ENCODE results near the gene EPB41. TPM values are rescaled to one million over a fixed set of nuclear protein-coding genes. Genes with fewer than 3 reads are reported as not detected.
"Not testable (repeated sequence)": the region's sequence is repeated elsewhere in the genome, so short reads cannot be mapped to it uniquely, and the experiment has no call there.

The EPB41 gene
- total RNA-seq, 1 experiment from 2014 or later = 20.2 TPM

GRCh38 chr1:28954126-28954726, 39.9 kb downstream of the EPB41 start:
- Histone ChIP-seq H3K27me3 (ENCODE audit: control insufficient read depth, insufficient read depth, low read length) (no peaks in the 10 kb centered on the region), H3K27ac (ENCODE audit: low read length) (no peak overlapping the region), H3K36me3 (ENCODE audit: control insufficient read depth, insufficient read depth, low read length) (no peaks in the 10 kb centered on the region), H3K4me1 (ENCODE audit: control insufficient read depth, insufficient read depth, low read length) (no peaks in the 10 kb centered on the region; the same call in 1 of the 2 replicates), H3K4me3 (ENCODE audit: low read depth in 2 of 2, low read length in 2 of 2) (no peak overlapping the region), H3K9me3 (ENCODE audit: control insufficient read depth, insufficient read depth, low read depth, low read length) (no peaks in the 10 kb centered on the region)
- in situ Hi-C loops (cut with HindIII; ENCODE audit: low pct_unique_long_range_greater_than_20kb, low sequenced_read_pairs) = no loop called here
- BruUV-seq (replicated peaks) = no TSS peak
- TF ChIP-seq, protein P1, sequence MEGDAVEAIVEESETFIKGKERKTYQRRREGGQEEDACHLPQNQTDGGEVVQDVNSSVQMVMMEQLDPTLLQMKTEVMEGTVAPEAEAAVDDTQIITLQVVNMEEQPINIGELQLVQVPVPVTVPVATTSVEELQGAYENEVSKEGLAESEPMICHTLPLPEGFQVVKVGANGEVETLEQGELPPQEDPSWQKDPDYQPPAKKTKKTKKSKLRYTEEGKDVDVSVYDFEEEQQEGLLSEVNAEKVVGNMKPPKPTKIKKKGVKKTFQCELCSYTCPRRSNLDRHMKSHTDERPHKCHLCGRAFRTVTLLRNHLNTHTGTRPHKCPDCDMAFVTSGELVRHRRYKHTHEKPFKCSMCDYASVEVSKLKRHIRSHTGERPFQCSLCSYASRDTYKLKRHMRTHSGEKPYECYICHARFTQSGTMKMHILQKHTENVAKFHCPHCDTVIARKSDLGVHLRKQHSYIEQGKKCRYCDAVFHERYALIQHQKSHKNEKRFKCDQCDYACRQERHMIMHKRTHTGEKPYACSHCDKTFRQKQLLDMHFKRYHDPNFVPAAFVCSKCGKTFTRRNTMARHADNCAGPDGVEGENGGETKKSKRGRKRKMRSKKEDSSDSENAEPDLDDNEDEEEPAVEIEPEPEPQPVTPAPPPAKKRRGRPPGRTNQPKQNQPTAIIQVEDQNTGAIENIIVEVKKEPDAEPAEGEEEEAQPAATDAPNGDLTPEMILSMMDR (IDR thresholded peaks at IDR 0.05) = no peak
- TF ChIP-seq, protein P2, sequence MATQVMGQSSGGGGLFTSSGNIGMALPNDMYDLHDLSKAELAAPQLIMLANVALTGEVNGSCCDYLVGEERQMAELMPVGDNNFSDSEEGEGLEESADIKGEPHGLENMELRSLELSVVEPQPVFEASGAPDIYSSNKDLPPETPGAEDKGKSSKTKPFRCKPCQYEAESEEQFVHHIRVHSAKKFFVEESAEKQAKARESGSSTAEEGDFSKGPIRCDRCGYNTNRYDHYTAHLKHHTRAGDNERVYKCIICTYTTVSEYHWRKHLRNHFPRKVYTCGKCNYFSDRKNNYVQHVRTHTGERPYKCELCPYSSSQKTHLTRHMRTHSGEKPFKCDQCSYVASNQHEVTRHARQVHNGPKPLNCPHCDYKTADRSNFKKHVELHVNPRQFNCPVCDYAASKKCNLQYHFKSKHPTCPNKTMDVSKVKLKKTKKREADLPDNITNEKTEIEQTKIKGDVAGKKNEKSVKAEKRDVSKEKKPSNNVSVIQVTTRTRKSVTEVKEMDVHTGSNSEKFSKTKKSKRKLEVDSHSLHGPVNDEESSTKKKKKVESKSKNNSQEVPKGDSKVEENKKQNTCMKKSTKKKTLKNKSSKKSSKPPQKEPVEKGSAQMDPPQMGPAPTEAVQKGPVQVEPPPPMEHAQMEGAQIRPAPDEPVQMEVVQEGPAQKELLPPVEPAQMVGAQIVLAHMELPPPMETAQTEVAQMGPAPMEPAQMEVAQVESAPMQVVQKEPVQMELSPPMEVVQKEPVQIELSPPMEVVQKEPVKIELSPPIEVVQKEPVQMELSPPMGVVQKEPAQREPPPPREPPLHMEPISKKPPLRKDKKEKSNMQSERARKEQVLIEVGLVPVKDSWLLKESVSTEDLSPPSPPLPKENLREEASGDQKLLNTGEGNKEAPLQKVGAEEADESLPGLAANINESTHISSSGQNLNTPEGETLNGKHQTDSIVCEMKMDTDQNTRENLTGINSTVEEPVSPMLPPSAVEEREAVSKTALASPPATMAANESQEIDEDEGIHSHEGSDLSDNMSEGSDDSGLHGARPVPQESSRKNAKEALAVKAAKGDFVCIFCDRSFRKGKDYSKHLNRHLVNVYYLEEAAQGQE (IDR thresholded peaks at IDR 0.05; ENCODE audit: insufficient read depth in 1 of 2, low read depth in 2 of 2, low read length in 1 of 2) = no peak
- TF ChIP-seq SIN3A (IDR thresholded peaks at IDR 0.05; ENCODE audit: borderline replicate concordance, insufficient read depth, low read depth, low read length) (no peak), POLR2AphosphoS5 (IDR thresholded peaks at IDR 0.05; ENCODE audit: low read depth, low read length) (no peak), TCF7L2 (IDR thresholded peaks at IDR 0.05; ENCODE audit: low read depth, low read length) (no peak)
- DNase-seq (ENCODE audit: low read depth, low spot score) (no peak), ATAC-seq (no peak)
- intact Hi-C loops (cut with micrococcal nuclease; ENCODE audit: unreplicated experiment) = no loop called here
- POLR2A ChIA-PET = no interaction called here
- CTCF ChIA-PET = no interaction called here

- peak; percentile 89 for TF ChIP-seq TCF7L2 (IDR thresholded peaks at IDR 0.05; ENCODE audit: low read depth, low read length)
- no peak for TF ChIP-seq SIN3A (IDR thresholded peaks at IDR 0.05; ENCODE audit: borderline replicate concordance, insufficient read depth, low read depth, low read length)
- no peak for TF ChIP-seq POLR2AphosphoS5 (IDR thresholded peaks at IDR 0.05; ENCODE audit: low read depth, low read length)
- TF ChIP-seq, protein P2 (IDR thresholded peaks at IDR 0.05; ENCODE audit: insufficient read depth in 1 of 2, low read depth in 2 of 2, low read length in 1 of 2) = no peak
- TF ChIP-seq, protein P1 (IDR thresholded peaks at IDR 0.05) = no peak
- no peaks in the 10 kb centered on the region for H3K27me3 ChIP-seq (ENCODE audit: control insufficient read depth, insufficient read depth, low read length)
- H3K36me3 ChIP-seq (ENCODE audit: control insufficient read depth, insufficient read depth, low read length) = no peaks in the 10 kb centered on the region
- no peak overlapping the region for H3K4me3 ChIP-seq (ENCODE audit: low read depth in 2 of 2, low read length in 2 of 2)
- H3K9me3 ChIP-seq (ENCODE audit: control insufficient read depth, insufficient read depth, low read depth, low read length) = no peaks in the 10 kb centered on the region
- ATAC-seq (peak; percentile 70), DNase-seq (ENCODE audit: low read depth, low spot score) (peak; percentile 45)
- BruUV-seq (replicated peaks) = no TSS peak
- no peaks in the 10 kb centered on the region; the same call in 1 of the 2 replicates for H3K4me1 ChIP-seq (ENCODE audit: control insufficient read depth, insufficient read depth, low read length)
- no peak overlapping the region for H3K27ac ChIP-seq (ENCODE audit: low read length)
- intact Hi-C loops (cut with micrococcal nuclease; ENCODE audit: unreplicated experiment) (no loop called here), in situ Hi-C loops (cut with HindIII; ENCODE audit: low pct_unique_long_range_greater_than_20kb, low sequenced_read_pairs) (no loop called here)
- ChIA-PET CTCF (no interaction called here), POLR2A (no interaction called here)
These were observed 41.7 kb downstream of the EPB41 start for GRCh38 chr1:28956038-28956464.

GRCh38 chr1:28962114-28962831, 47.9 kb downstream of the EPB41 start:
- CTCF ChIA-PET; BruUV-seq (replicated peaks): not testable (repeated sequence)
- POLR2A ChIA-PET = interaction anchor here (0.6 to 0.7 kb wide), 2 partner anchors 146 to 1799 kb away, joined by 4 to 12 read pairs; no protein-coding TSS in a partner anchor

More at GRCh38 chr1:28962114-28962831, 47.9 kb downstream of the EPB41 start:
- DNase-seq (ENCODE audit: low read depth, low spot score); H3K9me3 ChIP-seq (ENCODE audit: control insufficient read depth, insufficient read depth, low read depth, low read length); ATAC-seq; H3K27me3 ChIP-seq (ENCODE audit: control insufficient read depth, insufficient read depth, low read length); H3K27ac ChIP-seq (ENCODE audit: low read length); intact Hi-C loops (cut with micrococcal nuclease; ENCODE audit: unreplicated experiment); in situ Hi-C loops (cut with HindIII; ENCODE audit: low pct_unique_long_range_greater_than_20kb, low sequenced_read_pairs); H3K36me3 ChIP-seq (ENCODE audit: control insufficient read depth, insufficient read depth, low read length); H3K4me3 ChIP-seq (ENCODE audit: low read depth in 2 of 2, low read length in 2 of 2); H3K4me1 ChIP-seq (ENCODE audit: control insufficient read depth, insufficient read depth, low read length): not testable (repeated sequence)
